SW 1271 (cell line): Measurements from ENCODE around the gene DERL2.

Source experiments
- DNase-seq, 2 experiments: peaks; one replicate each; lab custom pipeline; 2025; lab: John Stamatoyannopoulos, UW

The DERL2 gene

DNA sequence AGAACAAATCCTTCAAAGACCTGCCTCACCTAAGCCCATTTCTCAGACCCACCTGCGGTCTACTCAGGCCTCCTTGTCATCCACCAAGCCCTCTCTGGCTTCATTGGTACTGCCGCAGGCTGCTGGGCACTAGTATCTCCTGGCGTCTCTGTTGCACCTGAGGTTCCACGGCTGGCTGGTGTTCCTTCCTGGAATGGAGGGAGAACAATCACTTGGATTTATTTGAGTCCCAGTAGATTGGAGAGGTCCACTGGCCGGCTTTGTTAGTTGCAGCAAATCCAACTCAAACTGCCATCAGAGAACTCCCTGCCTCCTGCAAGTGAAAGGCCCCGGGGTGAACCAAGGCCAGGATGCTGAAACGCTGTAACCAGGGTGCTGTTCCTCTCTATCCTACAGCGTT lies 15.7 kb upstream of the DERL2 start:
- DNase-seq: no peak

DNA sequence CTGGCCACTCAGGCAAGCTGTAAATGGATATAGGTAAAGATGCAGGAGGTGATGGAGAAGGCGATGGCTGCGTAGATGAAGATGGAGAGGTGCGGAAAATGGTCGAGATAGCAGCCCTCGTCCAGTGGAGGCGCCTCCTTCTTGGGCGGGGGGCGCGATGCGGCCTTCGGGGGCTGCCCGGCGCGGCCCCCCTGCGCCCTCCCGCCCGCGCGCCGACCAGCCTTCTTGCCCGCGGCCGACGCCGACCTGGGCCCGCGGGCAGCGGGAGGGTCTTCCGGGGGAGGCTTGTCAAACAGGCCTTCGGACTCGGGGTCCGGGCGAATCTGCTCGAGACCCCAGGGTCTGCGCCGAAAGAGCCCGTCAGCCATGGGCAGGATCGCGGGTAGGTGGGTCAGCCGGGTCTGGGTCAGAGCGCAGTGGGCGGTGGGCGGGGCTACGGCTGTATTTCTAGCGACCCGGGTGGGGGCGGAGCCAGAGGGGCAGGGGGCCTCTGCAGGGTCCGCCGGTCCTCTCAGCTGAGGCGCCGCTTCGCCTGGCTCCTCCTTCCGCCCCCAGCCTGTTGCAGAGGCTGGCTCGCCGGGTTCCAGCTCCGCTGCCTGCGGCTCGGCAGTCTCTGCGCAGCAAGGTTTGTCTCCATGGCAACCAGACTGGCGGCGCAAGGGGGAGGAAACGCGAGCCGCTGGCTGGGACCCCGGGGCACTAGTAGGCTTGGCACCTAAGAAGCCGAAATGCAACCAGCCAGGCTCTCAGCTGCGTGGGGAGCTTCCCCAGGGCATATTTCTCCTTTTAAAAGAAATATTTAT lies 14.8 kb upstream of the DERL2 start:
- peak in 1 of 2 experiments; percentile 46 for DNase-seq

DNA sequence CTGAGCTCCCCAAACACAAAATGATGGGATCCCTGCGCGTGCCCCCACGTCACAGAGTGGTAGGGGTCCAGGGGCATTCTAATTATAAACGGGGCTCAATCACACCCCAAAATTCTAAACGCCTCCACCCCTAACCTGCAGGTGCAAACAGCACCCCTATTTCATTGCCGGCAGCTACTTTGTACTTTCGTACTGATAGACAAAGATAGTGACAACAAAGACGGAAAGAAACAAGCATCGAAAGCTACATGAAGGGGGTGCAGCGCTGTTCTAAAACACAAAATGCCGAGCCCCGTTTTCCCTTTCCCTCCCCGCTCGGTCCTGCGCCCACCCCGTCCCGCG lies 14.2 kb upstream of the DERL2 start:
- DNase-seq: no peak

- DNase-seq: no peak
These were observed 13.7 kb upstream of the DERL2 start for GRCh38 chr17:5499476-5500231.

- DNase-seq: no peak
These were observed 7.0 kb upstream of the DERL2 start for GRCh38 chr17:5492970-5493369.

GRCh38 chr17:5488752-5489151 lies 2.8 kb upstream of the DERL2 start:
- DNase-seq: no peak

GRCh38 chr17:5486206-5487124 lies 487 bp upstream of the DERL2 start, which contains the start of gene MIS12:
Gene MIS12 (plus strand): TSS chr17:5486566. CDS start chr17:5488863, 2,297 bp downstream.
- peak; percentile 99 for DNase-seq

GRCh38 chr17:5481451-5481850 lies 4.5 kb downstream of the DERL2 start:
- DNase-seq: no peak

DNA sequence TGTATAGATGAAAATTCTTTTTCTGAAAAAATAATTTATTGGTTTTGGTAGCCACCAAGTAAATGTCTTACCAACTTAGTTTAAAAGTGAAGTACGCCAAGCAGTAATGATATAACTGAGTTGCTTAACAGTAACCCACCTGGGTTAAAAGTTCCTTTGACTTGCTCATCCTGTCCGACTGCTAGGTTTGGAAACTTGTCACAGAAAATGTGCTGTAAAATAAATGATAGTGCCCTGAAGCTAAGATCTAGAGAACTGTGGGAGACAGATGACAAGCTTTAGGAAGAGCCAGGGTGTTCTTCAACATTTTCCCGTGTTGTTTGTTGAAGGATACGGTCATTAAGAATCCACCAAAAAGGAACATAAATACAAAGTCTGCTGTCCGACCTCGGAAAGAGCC lies 5.0 kb downstream of the DERL2 start:
- no peak for DNase-seq

DNA sequence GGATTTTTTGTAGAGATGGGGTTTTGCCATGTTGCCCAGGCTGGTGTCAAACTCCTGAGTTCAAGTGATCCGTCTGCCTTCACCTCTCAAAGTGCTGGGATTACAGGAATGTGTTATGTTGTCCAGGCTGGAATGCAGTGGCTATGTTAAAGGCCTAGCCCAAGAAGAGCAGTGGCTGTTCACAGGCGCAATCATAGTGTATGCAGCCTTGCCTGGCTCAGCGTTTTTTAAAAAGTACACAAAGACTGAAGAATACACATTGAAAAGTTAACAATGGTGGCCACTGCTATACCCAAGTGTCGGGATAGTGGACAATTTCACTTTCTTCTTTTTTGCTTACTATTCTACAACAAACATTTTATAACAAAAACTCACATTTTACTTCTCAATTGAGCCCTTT lies 7.0 kb downstream of the DERL2 start:
- DNase-seq: no peak

- no peak for DNase-seq
These were observed 12.1 kb downstream of the DERL2 start for GRCh38 chr17:5473906-5474305.

GRCh38 chr17:5472511-5472910 lies 13.5 kb downstream of the DERL2 start:
- DNase-seq: no peak

GRCh38 chr17:5468075-5468473 lies 17.9 kb downstream of the DERL2 start:
- DNase-seq: no peak

DNA sequence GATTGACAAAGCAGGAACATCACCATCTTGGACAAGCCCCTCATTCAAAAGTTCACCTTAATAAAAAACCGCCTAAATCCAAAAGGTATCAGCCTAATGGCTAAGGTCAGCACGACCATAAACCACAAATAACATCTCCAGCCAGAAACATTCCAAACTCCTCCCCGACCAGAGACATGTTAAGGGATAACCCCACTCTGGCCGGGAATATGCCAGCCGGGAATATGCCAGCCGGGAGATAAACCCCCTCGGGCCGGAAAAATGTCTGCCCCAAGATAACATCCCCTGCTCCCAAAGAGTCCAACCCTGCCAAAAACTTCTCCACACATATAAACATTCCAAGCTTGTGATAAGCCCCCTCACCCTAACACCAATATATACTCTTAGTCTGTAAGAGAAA lies 18.6 kb downstream of the DERL2 start:
- no peak for DNase-seq

DNA sequence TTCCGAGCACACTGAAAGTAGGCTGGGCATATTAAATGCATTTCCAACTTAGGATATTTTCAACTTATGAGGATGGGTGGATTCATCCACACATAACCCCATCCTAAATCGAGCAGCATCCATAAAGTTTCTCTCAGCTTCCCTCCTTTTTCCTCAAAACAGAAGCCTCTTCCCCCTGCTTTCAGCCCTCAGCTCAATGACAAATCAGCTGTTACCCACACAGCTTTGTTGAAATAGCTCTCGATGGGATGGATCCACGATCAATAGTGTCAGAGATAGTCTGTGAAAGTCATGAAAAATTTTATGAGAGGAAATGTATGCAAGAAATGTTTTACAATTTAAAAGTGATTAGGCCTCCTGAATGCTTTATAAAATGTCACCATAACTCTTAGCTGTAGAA lies 19.7 kb downstream of the DERL2 start:
- DNase-seq: no peak

GRCh38 chr17:5464717-5465507 lies 21.1 kb downstream of the DERL2 start:
- no peak for DNase-seq

GRCh38 chr17:5446786-5447185 lies 39.2 kb downstream of the DERL2 start:
- DNase-seq: no peak

DNA sequence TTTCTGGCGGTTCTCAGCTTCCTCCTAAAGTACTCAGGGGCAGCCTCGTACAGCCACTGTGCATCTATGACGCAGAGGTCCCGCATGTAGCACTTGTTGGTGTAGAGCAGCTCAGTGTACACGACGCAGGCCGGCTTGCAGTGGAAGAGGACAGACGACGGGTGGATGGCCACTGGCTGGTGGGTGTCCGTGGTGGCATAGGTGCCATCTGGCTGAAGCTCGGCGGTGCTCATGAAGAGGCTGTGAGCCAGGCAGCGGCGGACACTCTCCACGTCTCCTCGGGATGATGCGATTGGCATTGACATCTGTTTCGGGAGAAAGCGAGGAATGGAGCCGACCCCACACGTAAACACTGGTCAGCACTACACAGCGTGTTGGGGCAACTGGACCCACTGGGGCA lies 41.8 kb downstream of the DERL2 start:
- no peak for DNase-seq

GRCh38 chr17:5443728-5444127 lies 42.2 kb downstream of the DERL2 start:
- DNase-seq: no peak

DNA sequence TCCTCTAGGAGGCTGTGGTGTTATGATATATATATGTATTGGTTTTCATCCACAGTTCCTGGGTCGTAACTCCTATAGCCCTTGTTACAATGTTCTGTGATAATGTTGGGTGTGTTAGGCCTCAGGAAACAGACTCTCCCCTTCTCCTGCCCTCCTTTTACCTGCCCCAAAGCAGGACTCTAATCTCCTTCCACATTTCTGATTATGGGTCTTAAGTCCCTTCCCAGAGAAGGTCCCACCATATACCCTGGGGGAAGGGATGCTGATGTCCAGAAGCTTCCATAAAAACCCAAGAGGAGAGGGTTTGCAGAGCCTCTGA lies 46.6 kb downstream of the DERL2 start:
- no peak for DNase-seq

DNA sequence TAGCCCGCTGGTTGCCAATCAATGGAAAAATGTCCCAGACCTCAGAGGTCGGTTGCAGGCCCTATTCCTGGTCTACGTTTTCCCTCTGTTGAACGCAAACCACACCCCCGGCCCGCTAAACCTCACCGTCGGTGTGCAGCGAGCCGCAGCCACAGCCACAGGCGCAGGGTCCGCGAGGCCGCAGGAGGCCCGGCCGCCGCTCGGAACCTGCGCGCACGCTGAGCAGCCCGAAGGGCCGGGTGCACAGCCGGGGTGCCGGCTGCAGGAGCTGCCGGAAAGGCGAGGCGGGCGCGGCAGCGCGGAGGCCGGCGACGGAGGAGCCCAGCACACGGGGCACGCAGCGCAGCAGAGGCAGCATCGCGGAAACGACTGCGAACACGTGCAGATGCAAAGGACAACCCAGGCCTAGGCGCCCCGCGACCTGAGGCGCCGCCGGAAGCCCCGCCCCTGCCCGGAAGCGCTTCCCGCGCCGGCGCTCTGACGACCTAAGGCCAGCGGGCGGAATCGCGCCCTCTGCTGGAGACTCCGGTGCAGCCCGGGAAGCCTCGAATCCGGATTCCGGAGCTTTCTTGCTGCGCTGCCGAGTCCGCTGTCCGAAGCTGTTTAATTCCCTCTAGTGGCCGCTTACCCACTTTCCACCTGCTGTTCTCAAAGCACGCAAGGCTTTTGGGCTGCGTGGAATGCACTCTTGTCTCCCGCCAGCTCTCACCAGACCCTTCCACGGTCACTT lies 47.1 kb downstream of the DERL2 start, which contains the start of gene C1QBP:
Gene C1QBP (minus strand): TSS at position 440 of the 730 bp plus-strand sequence. CDS start 82 bp downstream, at position 358.
- DNase-seq: peak; percentile 63 to 92
